ENCODE data around the gene TMEM175.
"Not testable (repeated sequence)": the region's sequence is repeated elsewhere in the genome, so short reads cannot be mapped to it uniquely, and the experiment has no call there.

The TMEM175 gene

GRCh38 chr4:915595-915994, 16.7 kb upstream of the TMEM175 start:
- DNase-seq (ENCODE audit: low spot score), result no peak

DNA sequence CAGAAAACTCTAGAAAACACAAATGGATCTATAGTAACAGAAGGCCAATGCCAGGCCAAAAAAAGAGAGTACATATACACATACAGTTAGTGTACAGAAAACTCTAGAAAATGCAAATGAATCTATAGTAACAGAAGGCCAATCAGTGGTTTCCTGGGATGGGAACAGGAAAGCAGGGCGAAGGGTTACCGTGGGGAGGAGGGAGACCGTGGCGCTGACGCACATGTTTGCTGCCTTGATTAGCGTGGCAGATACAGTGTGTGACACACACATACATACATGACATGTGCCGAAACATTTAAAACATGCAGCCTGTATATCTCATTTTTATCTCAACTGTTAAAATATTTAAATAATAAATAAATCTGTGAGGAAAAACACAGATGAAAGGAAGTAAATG, 14.8 kb upstream of the TMEM175 start:
- no peak for DNase-seq (ENCODE audit: low spot score)

DNA sequence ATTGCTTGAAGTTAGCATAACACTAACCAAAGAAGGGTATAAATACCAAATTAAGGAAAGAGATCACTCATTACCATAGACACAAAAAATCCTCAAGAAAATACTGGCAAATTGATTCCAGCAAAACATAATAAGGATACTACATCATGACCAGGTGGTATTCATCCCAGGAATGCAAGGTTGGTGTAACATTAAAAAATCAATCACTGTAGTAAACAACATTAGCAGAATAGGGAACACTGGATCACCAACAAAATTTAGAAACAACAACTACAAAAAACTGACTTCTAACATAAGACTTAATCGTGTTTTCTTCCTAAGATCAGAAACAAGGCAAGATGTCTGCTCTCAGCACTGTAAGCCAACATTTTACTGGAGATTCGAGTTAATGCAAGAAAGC, 14.3 kb upstream of the TMEM175 start:
- DNase-seq (ENCODE audit: low spot score), result no peak

DNA sequence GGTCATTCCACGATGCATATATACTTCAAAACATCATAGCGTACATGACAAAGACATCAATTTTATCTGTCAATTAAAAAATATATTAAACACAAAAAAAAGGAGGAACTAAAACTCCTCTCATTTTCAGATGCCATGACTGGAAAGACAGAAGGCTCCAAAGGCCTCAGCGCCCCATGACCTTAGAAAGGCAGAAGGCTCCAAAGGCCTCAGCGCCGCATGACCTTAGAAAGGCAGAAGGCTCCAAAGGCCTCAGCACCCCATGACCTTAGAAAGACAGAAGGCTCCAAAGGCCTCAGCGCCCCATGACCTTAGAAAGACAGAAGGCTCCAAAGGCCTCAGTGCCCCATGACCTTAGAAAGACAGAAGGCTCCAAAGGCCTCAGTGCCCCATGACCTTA, 13.7 kb upstream of the TMEM175 start:
- not testable (repeated sequence) for DNase-seq (ENCODE audit: low spot score)

- DNase-seq (ENCODE audit: low spot score), result not testable (repeated sequence)
These were observed 13.1 kb upstream of the TMEM175 start for GRCh38 chr4:919004-919680.

DNA sequence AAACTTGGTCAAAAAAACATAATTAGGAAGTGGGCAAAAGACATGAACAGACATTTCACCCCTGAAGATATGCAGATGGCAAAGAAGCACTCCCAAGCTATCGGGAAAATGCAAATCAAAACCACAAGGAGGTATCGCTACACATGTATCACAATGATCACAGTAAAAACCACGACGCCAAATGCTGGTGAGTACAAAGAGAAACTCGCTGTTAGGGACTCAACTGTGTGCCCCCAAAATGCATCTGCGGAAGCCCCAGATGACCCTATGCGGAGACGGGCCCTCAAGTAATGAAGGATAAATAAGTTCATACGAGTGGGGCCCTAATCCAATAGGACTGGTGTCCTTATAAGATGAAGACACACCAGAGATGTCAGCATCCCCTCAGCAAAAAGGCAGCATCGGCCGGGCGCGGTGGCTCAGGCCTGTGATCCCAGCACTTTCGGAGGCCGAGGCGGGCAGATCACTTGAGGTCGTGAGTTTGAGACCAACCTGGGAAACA, 10.4 kb upstream of the TMEM175 start:
- no peak for DNase-seq (ENCODE audit: low spot score)

GRCh38 chr4:924107-925096, 7.9 kb upstream of the TMEM175 start:
- no peak for DNase-seq (ENCODE audit: low spot score)

GRCh38 chr4:925171-925570, 7.1 kb upstream of the TMEM175 start:
- no peak for DNase-seq (ENCODE audit: low spot score)

DNA sequence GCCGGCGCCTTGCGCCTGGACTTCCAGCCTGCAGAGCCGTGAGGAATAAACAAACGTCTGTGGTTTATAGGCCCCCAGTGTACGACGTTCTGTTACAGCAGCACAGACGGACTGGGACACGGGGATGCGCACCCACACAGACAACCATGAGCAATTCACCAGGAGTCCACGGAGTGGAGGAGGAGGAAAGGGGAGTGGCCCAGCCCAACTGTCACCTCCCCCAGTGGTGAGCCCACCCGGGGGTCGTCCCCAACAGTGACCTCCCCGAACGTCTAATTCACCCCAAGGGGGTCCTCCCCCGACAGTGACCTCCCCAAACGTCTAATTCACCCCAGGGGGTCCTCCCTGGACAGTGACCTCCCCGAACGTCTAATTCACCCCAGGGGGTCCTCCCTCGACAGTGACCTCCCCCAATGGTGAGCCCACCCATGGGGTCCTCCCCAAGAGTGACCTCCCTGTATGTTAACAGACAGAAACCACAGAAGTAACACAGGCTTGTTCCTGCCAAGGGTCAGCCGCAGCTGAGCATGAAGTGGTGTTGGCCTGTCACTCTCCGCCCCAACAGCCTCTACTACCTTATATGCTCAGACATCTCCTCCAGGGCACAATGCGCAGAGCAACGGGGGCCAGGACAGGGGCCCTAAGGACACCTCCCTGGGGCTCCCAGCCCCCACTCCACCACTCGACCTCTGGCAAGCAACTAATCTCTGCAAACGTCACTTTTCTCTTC, 6.3 kb upstream of the TMEM175 start:
- no peak for DNase-seq (ENCODE audit: low spot score)

- DNase-seq (ENCODE audit: low spot score), result no peak
These were observed 5.7 kb upstream of the TMEM175 start for GRCh38 chr4:926538-926937.

DNA sequence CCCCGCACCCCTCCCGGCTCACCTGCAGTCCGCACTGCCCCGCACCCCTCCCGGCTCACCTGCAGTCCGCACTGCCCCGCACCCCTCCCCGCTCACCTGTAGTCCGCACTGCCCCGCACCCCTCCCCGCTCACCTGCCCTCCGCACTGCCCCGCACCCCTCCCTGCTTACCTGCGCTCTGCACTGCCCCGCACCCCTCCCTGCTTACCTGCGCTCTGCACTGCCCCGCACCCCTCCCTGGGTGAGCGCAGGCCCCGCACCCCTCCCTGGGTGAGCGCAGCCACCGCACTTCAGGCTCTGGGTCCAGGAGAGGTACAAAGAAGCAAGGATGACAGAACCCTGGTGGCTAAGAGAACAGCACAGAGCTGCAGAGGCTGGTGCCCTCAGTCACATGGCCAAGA, 4.7 kb upstream of the TMEM175 start:
- DNase-seq (ENCODE audit: low spot score), result not testable (repeated sequence)

GRCh38 chr4:929096-929765, 3.0 kb upstream of the TMEM175 start:
- DNase-seq (ENCODE audit: low spot score), result no peak

GRCh38 chr4:930028-930551, 2.2 kb upstream of the TMEM175 start:
- no peak for DNase-seq (ENCODE audit: low spot score)

GRCh38 chr4:930827-931193, 1.4 kb upstream of the TMEM175 start:
- peak; percentile 9 for DNase-seq (ENCODE audit: low spot score)

DNA sequence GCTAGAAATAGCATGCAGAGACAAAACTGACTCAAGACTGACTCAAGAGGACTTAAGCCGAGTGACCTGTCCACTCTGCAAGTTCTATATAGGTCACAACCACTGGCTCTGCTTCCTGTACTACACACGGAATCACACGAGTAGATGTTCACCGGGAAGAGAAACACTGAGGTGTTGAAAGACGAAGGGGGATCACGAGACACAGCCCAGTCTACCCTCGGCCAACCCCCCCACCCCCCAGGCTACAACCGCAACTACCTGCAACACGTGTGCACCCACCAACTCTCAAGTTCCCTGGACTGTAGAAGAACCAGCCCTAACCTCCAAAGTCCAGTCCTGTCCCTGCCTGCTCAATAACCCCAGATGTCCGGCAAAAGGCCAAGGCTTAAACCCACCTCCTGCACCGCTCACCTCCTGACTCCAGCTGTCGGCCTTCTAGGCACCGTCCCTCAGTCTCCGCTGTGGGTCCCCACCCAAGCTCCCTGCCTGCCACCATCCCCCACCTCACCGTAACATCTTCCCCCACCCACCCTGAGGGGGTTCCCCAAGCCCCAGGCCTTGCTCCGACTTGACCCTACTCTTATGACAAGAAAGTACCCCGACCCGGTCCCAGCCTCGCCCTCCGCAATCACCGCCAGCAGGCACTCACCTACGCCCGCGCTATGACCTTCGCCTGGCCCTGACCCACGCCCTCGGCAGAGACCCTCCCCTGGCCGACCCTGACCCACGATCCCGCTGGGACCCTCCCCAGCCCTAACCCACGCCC, 883 bp upstream of the TMEM175 start:
- no peak for DNase-seq (ENCODE audit: low spot score)

DNA sequence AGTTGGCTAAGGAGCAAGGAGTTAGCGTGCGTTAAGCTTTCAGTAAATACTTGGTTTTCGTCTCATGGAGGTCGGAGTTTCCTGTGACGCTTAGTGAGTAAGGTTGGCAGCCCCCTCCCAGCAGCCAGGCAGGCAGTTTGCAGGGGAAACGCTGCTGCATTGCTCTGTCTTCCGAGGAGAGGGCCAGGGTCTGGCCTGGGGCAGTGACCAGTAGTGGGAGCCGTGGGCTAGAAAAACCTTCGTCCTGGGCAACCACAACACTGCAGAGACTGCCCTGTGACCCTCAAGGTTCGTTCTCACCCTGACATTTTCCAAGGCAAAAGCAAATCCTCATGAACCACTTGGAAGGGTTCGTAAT, 432 bp downstream of the TMEM175 start:
- DNase-seq (ENCODE audit: low spot score), result peak; percentile 7

DNA sequence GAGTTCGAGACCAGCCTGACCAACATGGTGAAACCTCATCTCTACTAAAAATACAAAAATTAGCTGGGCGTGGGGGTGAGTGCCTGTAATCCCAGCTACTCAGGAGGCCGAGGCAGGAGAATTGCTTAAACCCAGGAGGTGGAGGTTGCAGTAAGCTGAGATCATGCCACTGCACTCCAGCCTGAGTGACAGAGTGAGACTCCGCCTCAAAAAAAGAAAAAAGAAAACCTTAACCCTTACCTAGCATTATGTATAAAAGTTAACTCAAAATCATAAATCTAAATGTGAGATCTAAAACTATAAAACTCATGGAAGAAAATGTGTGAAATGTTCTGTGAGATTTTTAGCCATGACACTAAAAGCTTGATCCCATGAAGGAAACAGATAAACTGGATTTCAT, 7.2 kb downstream of the TMEM175 start:
- DNase-seq (ENCODE audit: low spot score), result not testable (repeated sequence)

DNA sequence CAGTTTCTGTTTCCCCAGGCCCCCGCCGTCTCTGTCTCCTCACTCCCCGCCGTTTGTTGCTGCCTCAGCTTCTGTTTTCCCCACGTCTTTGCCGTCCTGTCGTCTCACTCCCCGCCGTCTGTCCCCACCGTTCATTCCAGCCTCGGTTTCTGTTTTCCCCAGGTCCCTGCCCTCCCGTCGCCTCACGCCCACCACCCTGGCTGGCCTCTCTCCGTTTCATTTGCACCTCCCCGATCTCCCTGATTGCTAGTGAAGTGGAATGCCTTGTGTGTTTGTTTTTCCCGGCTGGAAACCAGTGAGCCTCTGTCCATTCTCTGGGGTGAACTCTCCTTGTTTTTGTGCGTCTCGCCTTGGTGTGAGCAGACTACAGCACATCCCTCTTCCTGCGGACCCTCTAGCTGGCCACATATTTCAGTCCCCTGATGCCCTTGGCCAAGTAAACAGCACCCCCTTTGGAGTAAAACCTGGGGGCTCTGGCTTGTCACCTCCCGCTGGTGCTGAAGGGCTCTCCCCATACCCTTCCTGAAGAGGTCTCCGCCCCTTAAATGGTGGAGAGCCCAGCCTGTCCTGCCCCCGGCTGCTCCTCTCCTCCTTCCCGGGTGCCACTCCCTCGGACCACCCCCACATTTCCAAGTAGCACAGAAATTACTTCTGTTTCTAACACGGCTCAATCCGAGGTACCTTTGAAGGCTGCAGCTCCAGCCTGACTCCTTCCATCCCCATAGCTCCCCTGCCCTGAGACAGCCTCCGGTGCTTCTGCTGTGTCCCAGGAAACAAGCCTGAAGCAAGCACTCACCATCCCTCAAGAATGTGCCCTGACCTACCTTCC, 13.2 kb downstream of the TMEM175 start:
- DNase-seq (ENCODE audit: low spot score), result no peak

DNA sequence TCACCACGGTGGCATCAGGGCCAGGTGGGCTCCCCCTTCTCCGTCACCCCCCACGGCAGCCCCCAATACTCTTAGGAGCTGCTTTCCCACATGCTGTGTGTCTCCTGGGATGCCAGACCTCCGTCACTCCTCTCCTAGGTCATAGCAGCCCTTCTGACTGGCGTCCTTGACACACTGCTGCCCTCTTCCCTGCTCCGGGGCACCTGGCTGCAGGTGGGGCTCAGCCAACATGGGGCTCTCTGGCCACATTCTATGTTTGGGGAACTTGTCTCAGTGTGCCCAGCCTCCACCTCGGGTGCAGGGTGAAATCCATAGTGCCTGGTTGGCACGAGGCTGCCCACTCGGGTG, 13.8 kb downstream of the TMEM175 start:
- no peak for DNase-seq (ENCODE audit: low spot score)

Data from LoVo (cell line).